Bladder microvascular endothelial cell (primary cell): ENCODE measurements around the gene RFXANK. TPM values are rescaled to one million over a fixed set of nuclear protein-coding genes. Genes with fewer than 3 reads are reported as not detected.

Experiments used
- total RNA-seq: library from RNA; depleted of rRNA; stranded (reverse); fragments of >200 nt; gene quantifications from 2 replicates; pipeline ENCODE4 v1.2.3, GENCODE V29; 2014

RFXANK gene
- 63.9 and 72.1 TPM in 2 replicates for total RNA-seq

GRCh38 chr19:19192078-19192882 is at the start of gene RFXANK, which contains the start of gene BORCS8:
Gene RFXANK, plus strand, starts transcription at chr19:19192258. Its CDS starts 1,689 bp downstream, at chr19:19193947.
Gene BORCS8, minus strand, starts transcription at chr19:19192152. Its CDS starts 35 bp downstream, at chr19:19192117.

GRCh38 chr19:19170053-19170872 is 21.8 kb upstream of the RFXANK start, which contains the start of gene MEF2B:
Gene MEF2B, minus strand, starts transcription at chr19:19170263. Its CDS starts 19,528 bp downstream, at chr19:19150735.

GRCh38 chr19:19203012-19203856 is 11.2 kb downstream of the RFXANK start, which contains the start of gene NR2C2AP:
Gene NR2C2AP, minus strand, starts transcription at chr19:19203414. Its CDS starts 354 bp downstream, at chr19:19203060.

GRCh38 chr19:19211499-19212420 is 19.7 kb downstream of the RFXANK start, which contains the start of gene NCAN:
Gene NCAN, plus strand, starts transcription at chr19:19211958. Its CDS starts 4,996 bp downstream, at chr19:19216954.

Other genes starting within 250 kb of the RFXANK start
- 11.8 and 31.0 TPM in 2 replicates for gene SUGP2, start 158.7 kb upstream of the RFXANK start, total RNA-seq
- 43.5 and 70.7 TPM in 2 replicates for gene ARMC6, start 158.7 kb upstream of the RFXANK start, total RNA-seq
- gene SLC25A42, start 128.3 kb upstream of the RFXANK start, total RNA-seq = 2.6 and 4.8 TPM in 2 replicates
- gene TMEM161A, start 53.8 kb upstream of the RFXANK start, total RNA-seq = 15.5 and 24.7 TPM in 2 replicates
- gene MEF2B, start 22.0 kb upstream of the RFXANK start, total RNA-seq = not detected in 2 replicates
- gene BORCS8, start 106 bp upstream of the RFXANK start, total RNA-seq = 13.4 and 15.7 TPM in 2 replicates
- 11.8 and 15.3 TPM in 2 replicates for gene NR2C2AP, start 11.2 kb downstream of the RFXANK start, total RNA-seq
- gene NCAN, start 19.7 kb downstream of the RFXANK start, total RNA-seq = not detected in 2 replicates
- not detected in 2 replicates for gene TM6SF2, start 81.0 kb downstream of the RFXANK start, total RNA-seq
- gene SUGP1, start 128.3 kb downstream of the RFXANK start, total RNA-seq = 21.0 and 27.0 TPM in 2 replicates
- gene MAU2, start 128.6 kb downstream of the RFXANK start, total RNA-seq = 13.8 and 48.1 TPM in 2 replicates
- 32.9 and 70.2 TPM in 2 replicates for gene GATAD2A, start 213.4 kb downstream of the RFXANK start, total RNA-seq